Measurements from ENCODE around the gene TMC6. TPM values are rescaled to one million over a fixed set of nuclear protein-coding genes. Genes with fewer than 3 reads are reported as not detected.

TMC6 gene
- total and polyA plus RNA-seq, 2 of the 4 experiments (the other 2 are of a cell fraction), result 0.19 TPM; not detected in 1

GRCh38 chr17:78110363-78111015 is 18.1 kb downstream of the TMC6 start:
- Histone ChIP-seq H4K5ac (ENCODE audit: low read depth, low read length) (no peak overlapping the region), H4K91ac (ENCODE audit: insufficient read depth, low read depth, low read length) (no peak overlapping the region), H2AFZ (replicated peaks; ENCODE audit: low read length, poor library complexity) (no peak overlapping the region), H3K9me1 (ENCODE audit: insufficient read depth, low read length) (no peaks in the 10 kb centered on the region), H3K4ac (ENCODE audit: low read depth, low read length) (no peak overlapping the region), H4K8ac (ENCODE audit: low read depth in 2 of 2, low read length in 2 of 2) (no peak overlapping the region), H2BK120ac (ENCODE audit: low read depth, low read length) (no peak overlapping the region), H3K4me2 (ENCODE audit: low read depth, low read length) (no peak overlapping the region), H2BK15ac (ENCODE audit: low read depth, low read length) (no peak overlapping the region), H3K23ac (ENCODE audit: low read depth, low read length) (no peak overlapping the region), H4K20me1 (ENCODE audit: insufficient read depth, low read length) (no peaks in the 10 kb centered on the region), H2BK20ac (ENCODE audit: low read depth, low read length) (no peak overlapping the region), H3K4me3 (ENCODE audit: insufficient read depth, low read depth, low read length) (no peak overlapping the region), H3K14ac (replicated peaks; ENCODE audit: low read depth, low read length) (no peak overlapping the region), H3K56ac (ENCODE audit: extremely low read depth, insufficient read depth, low read length) (no peak overlapping the region), H3K36me3 (ENCODE audit: control insufficient read depth, insufficient read depth, low read length) (no peaks in the 10 kb centered on the region), H3K9ac (ENCODE audit: low read depth, low read length) (no peak overlapping the region), H3K27ac (ENCODE audit: insufficient read depth, low read length) (no peak overlapping the region), H2AK9ac (replicated peaks; ENCODE audit: low read depth, low read length, poor library complexity) (peak overlapping the region; percentile 10), H3K18ac (ENCODE audit: low read depth, low read length) (no peak overlapping the region), H2AK5ac (ENCODE audit: low read depth, low read length) (no peak overlapping the region), H3K4me1 (ENCODE audit: control insufficient read depth, insufficient read depth, low read length) (no peaks in the 10 kb centered on the region; the same call in 1 of the 2 replicates), H3K79me1 (ENCODE audit: low read depth in 1 of 2, low read length in 2 of 2) (no peaks in the 10 kb centered on the region), H3K27me3 (ENCODE audit: control insufficient read depth, insufficient read depth, low read length) (peaks cover 9% of the 10 kb centered on the region; the same call in 1 of the 2 replicates), H2BK5ac (ENCODE audit: low read depth, low read length, poor library complexity, severe bottlenecking) (no peak overlapping the region), H3K9me3 (ENCODE audit: control insufficient read depth, insufficient read depth, low read length) (no peaks in the 10 kb centered on the region)
- BruUV-seq (replicated peaks), result no TSS peak
- WGBS, 2 experiments (ENCODE audit: extremely low coverage in 2 of 2, insufficient read length in 1 of 2), result 89% methylated on average over 15 of the region's 22 CpGs; no CpG with 5 or more reads in 1 of the 2 experiments
- in situ Hi-C loops (cut with MboI; ENCODE audit: low sequenced_read_pairs), result loop anchor here (5.0 to 10.0 kb wide), 3 partner anchors 67 to 314 kb away; no protein-coding TSS in a partner anchor
- dilution Hi-C loops (cut with HindIII; ENCODE audit: low sequenced_read_pairs, unreplicated experiment), result no loop called here
- intact Hi-C loops (cut with micrococcal nuclease), result no loop called here
- ChIA-PET POLR2A (ENCODE audit: unreplicated experiment) (no interaction called here), CTCF (interaction anchor here (0.6 kb wide), 1 partner anchor 134 kb away, joined by 3 read pairs; no protein-coding TSS in a partner anchor)
- no peak for DNase-seq
- TF ChIP-seq MAZ (IDR thresholded peaks at IDR 0.05; ENCODE audit: borderline replicate concordance, low read depth, low read length) (no peak), CHD1 (IDR thresholded peaks at IDR 0.05; ENCODE audit: low read depth, low read length) (no peak), RCOR1 (IDR thresholded peaks at IDR 0.05; ENCODE audit: insufficient replicate concordance, low read length) (no peak), FOS (IDR thresholded peaks at IDR 0.05; ENCODE audit: low read depth, low read length) (no peak), NFE2L2 (IDR thresholded peaks at IDR 0.05; ENCODE audit: low read depth, low read length) (no peak), RFX5 (IDR thresholded peaks at IDR 0.05; ENCODE audit: low read depth, low read length) (no peak), MAFK (IDR thresholded peaks at IDR 0.05; ENCODE audit: low read depth, low read length) (no peak), CTCF (conservative IDR thresholded peaks at IDR 0.05; ENCODE audit: low read depth, low read length) (no peak), ELK1 (IDR thresholded peaks at IDR 0.05; ENCODE audit: borderline replicate concordance, low read depth, low read length) (no peak), SMC3 (IDR thresholded peaks at IDR 0.05; ENCODE audit: low read depth, low read length) (no peak), RAD21 (IDR thresholded peaks at IDR 0.05; ENCODE audit: low read length) (no peak), POLR2A (IDR thresholded peaks at IDR 0.05; ENCODE audit: low read depth, low read length) (no peak)
- TF ChIP-seq, protein P1, sequence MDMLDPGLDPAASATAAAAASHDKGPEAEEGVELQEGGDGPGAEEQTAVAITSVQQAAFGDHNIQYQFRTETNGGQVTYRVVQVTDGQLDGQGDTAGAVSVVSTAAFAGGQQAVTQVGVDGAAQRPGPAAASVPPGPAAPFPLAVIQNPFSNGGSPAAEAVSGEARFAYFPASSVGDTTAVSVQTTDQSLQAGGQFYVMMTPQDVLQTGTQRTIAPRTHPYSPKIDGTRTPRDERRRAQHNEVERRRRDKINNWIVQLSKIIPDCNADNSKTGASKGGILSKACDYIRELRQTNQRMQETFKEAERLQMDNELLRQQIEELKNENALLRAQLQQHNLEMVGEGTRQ (IDR thresholded peaks at IDR 0.05; ENCODE audit: low read depth, low read length), result no peak
- no peak for ATAC-seq (ENCODE audit: low read depth)

Data from IMR-90 (cell line).